Measurements from ENCODE around the gene OTUD7B. TPM values are rescaled to one million over a fixed set of nuclear protein-coding genes. Genes with fewer than 3 reads are reported as not detected.
"Not testable (repeated sequence)": the region's sequence is repeated elsewhere in the genome, so short reads cannot be mapped to it uniquely, and the experiment has no call there.

The OTUD7B gene
- total RNA-seq, 1 donor, result 18.5 TPM

DNA sequence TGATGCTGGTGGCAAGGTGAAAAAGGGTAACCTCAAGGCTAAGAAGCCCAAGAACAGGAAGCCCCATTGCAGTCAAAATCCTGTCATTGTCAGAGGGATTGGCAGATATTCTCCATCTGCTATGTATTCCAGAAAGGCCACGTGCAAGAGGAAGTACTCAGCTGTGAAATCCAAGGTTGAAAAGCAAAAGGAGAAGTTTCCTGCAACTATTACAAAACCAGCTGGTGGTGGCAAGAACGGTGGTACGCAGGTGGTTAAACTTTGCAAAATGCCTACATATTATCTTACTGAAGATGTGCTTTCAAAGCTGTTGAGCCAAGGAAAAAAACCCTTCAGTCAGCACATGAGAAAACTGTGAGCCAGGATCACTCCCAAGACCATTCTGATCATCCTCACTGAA is 43.4 kb upstream of the OTUD7B start:
- Histone ChIP-seq H3K4me1 (ENCODE audit: insufficient read depth, low read length) (no peaks in the 10 kb centered on the region), H3K79me2 (ENCODE audit: insufficient read depth, low read length) (no peaks in the 10 kb centered on the region), H2AFZ (ENCODE audit: low read length) (no peak overlapping the region), H3K4me3 (ENCODE audit: insufficient read depth, low read length) (no peak overlapping the region), H3K9me3 (ENCODE audit: low read depth, low read length) (no peaks in the 10 kb centered on the region), H3K27me3 (ENCODE audit: insufficient read depth, low read length) (no peaks in the 10 kb centered on the region), H3K27ac (ENCODE audit: low read depth, low read length) (no peak overlapping the region), H4K20me1 (ENCODE audit: insufficient read depth, low read length) (no peaks in the 10 kb centered on the region), H3K4me2 (ENCODE audit: insufficient read depth, low read length) (no peak overlapping the region), H3K36me3 (ENCODE audit: insufficient read depth, low read length) (no peaks in the 10 kb centered on the region)
- TF ChIP-seq, protein P1, sequence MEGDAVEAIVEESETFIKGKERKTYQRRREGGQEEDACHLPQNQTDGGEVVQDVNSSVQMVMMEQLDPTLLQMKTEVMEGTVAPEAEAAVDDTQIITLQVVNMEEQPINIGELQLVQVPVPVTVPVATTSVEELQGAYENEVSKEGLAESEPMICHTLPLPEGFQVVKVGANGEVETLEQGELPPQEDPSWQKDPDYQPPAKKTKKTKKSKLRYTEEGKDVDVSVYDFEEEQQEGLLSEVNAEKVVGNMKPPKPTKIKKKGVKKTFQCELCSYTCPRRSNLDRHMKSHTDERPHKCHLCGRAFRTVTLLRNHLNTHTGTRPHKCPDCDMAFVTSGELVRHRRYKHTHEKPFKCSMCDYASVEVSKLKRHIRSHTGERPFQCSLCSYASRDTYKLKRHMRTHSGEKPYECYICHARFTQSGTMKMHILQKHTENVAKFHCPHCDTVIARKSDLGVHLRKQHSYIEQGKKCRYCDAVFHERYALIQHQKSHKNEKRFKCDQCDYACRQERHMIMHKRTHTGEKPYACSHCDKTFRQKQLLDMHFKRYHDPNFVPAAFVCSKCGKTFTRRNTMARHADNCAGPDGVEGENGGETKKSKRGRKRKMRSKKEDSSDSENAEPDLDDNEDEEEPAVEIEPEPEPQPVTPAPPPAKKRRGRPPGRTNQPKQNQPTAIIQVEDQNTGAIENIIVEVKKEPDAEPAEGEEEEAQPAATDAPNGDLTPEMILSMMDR (IDR thresholded peaks at IDR 0.05; ENCODE audit: extremely low read depth, low read depth, low read length), result no peak
- DNase-seq (ENCODE audit: insufficient read length, low spot score, missing footprints), result no peak

DNA sequence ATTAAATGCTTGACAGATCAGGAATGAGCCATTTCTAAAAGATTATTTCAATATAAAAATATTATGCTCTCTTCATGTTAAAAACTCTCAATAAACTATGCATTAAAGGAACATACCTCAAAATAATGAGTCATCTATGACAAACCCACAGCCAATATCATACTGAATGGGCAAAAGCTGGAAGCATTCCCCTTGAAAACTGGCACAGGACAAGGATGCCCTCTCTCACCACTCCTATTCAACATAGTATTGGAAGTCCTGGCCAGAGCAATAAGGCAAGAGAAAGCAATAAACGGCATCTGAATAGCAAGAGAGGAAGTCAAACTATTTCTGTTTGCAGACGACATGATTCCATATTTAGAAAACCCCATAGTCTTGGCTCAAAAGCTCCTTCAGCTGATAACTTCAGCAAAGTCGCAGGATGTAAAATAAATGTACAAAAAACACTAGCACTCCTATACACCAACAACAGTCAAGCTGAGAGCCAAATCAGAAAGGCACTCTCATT is 41.4 kb upstream of the OTUD7B start:
- not testable (repeated sequence) for DNase-seq (ENCODE audit: insufficient read length, low spot score, missing footprints); H3K27me3 ChIP-seq (ENCODE audit: insufficient read depth, low read length); H3K27ac ChIP-seq (ENCODE audit: low read depth, low read length); H3K4me3 ChIP-seq (ENCODE audit: insufficient read depth, low read length); H3K9me3 ChIP-seq (ENCODE audit: low read depth, low read length); H3K4me1 ChIP-seq (ENCODE audit: insufficient read depth, low read length); H4K20me1 ChIP-seq (ENCODE audit: insufficient read depth, low read length); H2AFZ ChIP-seq (ENCODE audit: low read length); H3K79me2 ChIP-seq (ENCODE audit: insufficient read depth, low read length); H3K4me2 ChIP-seq (ENCODE audit: insufficient read depth, low read length); H3K36me3 ChIP-seq (ENCODE audit: insufficient read depth, low read length)

DNA sequence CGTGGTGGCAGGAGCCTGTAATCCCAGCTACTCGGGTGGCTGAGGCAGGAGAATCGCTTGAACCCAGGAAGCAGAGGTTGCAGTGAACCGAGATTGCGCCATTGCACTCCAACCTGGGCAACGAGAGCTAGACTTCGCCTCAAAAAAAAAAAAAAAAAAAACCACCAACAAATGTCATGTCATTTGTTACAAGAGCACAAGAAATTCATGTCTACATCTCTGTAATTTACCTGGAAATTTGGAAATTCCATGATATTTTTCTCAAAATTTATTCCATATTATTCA is 40.5 kb upstream of the OTUD7B start:
- no peak overlapping the region for H3K4me3 ChIP-seq (ENCODE audit: insufficient read depth, low read length)
- no peak for DNase-seq (ENCODE audit: insufficient read length, low spot score, missing footprints)
- no peaks in the 10 kb centered on the region for H3K27me3 ChIP-seq (ENCODE audit: insufficient read depth, low read length)
- no peaks in the 10 kb centered on the region for H3K79me2 ChIP-seq (ENCODE audit: insufficient read depth, low read length)
- no peak overlapping the region for H3K27ac ChIP-seq (ENCODE audit: low read depth, low read length)
- H3K36me3 ChIP-seq (ENCODE audit: insufficient read depth, low read length), result no peaks in the 10 kb centered on the region
- TF ChIP-seq, protein P1 (IDR thresholded peaks at IDR 0.05; ENCODE audit: extremely low read depth, low read depth, low read length), result no peak
- H2AFZ ChIP-seq (ENCODE audit: low read length), result no peak overlapping the region
- no peaks in the 10 kb centered on the region for H3K4me1 ChIP-seq (ENCODE audit: insufficient read depth, low read length)
- no peaks in the 10 kb centered on the region for H4K20me1 ChIP-seq (ENCODE audit: insufficient read depth, low read length)
- H3K4me2 ChIP-seq (ENCODE audit: insufficient read depth, low read length), result no peak overlapping the region
- H3K9me3 ChIP-seq (ENCODE audit: low read depth, low read length), result no peaks in the 10 kb centered on the region

DNA sequence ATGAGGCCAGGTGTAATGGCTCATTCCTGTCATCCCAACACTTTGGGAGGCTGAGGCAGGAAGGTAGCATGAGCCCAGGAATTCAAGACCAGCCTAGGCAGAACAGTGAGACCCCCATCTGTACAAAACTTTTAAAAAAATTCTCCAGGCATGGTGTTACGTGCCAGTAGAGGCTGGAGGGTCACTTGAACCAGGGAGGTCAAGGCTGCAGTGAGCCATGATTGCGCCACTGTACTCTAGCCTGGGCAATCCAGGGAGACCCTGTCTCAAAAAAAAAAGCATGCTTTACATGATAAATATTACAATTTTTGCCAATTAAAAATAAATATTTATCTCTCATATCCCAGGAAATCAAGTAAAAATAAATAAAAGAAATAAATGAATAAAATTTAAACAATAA is 39.4 kb upstream of the OTUD7B start:
- Histone ChIP-seq H3K4me3 (ENCODE audit: insufficient read depth, low read length) (no peak overlapping the region), H3K79me2 (ENCODE audit: insufficient read depth, low read length) (no peaks in the 10 kb centered on the region), H3K27me3 (ENCODE audit: insufficient read depth, low read length) (no peaks in the 10 kb centered on the region), H3K27ac (ENCODE audit: low read depth, low read length) (no peak overlapping the region), H3K36me3 (ENCODE audit: insufficient read depth, low read length) (no peaks in the 10 kb centered on the region), H4K20me1 (ENCODE audit: insufficient read depth, low read length) (no peaks in the 10 kb centered on the region), H2AFZ (ENCODE audit: low read length) (no peak overlapping the region), H3K4me1 (ENCODE audit: insufficient read depth, low read length) (no peaks in the 10 kb centered on the region), H3K4me2 (ENCODE audit: insufficient read depth, low read length) (no peak overlapping the region), H3K9me3 (ENCODE audit: low read depth, low read length) (no peaks in the 10 kb centered on the region)
- TF ChIP-seq, protein P1 (IDR thresholded peaks at IDR 0.05; ENCODE audit: extremely low read depth, low read depth, low read length), result no peak
- no peak for DNase-seq (ENCODE audit: insufficient read length, low spot score, missing footprints)

DNA sequence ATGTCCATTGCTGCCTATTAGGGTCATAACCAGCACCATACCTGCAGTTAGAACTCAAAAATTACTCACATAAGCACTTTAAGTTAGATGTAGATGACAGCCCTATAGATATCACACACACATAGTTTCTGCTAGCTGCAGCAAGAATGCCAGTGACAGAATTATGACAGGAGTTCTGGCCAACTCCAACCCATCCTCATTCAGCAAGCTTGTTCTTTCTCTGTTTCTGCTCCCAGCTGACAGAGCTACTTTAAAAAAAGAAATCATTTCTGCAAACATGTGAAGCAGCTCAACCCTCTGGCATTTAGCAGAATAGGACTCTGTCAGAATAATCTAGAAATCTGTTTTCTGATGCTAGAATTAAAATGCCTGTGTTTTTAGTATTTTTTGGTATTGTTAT is 23.8 kb upstream of the OTUD7B start:
- no peak overlapping the region for H2AFZ ChIP-seq (ENCODE audit: low read length)
- no peak overlapping the region for H3K27ac ChIP-seq (ENCODE audit: low read depth, low read length)
- no peaks in the 10 kb centered on the region for H3K36me3 ChIP-seq (ENCODE audit: insufficient read depth, low read length)
- H3K4me2 ChIP-seq (ENCODE audit: insufficient read depth, low read length), result no peak overlapping the region
- H3K79me2 ChIP-seq (ENCODE audit: insufficient read depth, low read length), result no peaks in the 10 kb centered on the region
- H3K4me3 ChIP-seq (ENCODE audit: insufficient read depth, low read length), result no peak overlapping the region
- H3K27me3 ChIP-seq (ENCODE audit: insufficient read depth, low read length), result no peaks in the 10 kb centered on the region
- no peaks in the 10 kb centered on the region for H3K4me1 ChIP-seq (ENCODE audit: insufficient read depth, low read length)
- DNase-seq (ENCODE audit: insufficient read length, low spot score, missing footprints), result no peak
- no peaks in the 10 kb centered on the region for H4K20me1 ChIP-seq (ENCODE audit: insufficient read depth, low read length)
- no peaks in the 10 kb centered on the region for H3K9me3 ChIP-seq (ENCODE audit: low read depth, low read length)
- TF ChIP-seq, protein P1 (IDR thresholded peaks at IDR 0.05; ENCODE audit: extremely low read depth, low read depth, low read length), result no peak
